Measurements from ENCODE around the gene VPS37C.

The VPS37C gene

DNA sequence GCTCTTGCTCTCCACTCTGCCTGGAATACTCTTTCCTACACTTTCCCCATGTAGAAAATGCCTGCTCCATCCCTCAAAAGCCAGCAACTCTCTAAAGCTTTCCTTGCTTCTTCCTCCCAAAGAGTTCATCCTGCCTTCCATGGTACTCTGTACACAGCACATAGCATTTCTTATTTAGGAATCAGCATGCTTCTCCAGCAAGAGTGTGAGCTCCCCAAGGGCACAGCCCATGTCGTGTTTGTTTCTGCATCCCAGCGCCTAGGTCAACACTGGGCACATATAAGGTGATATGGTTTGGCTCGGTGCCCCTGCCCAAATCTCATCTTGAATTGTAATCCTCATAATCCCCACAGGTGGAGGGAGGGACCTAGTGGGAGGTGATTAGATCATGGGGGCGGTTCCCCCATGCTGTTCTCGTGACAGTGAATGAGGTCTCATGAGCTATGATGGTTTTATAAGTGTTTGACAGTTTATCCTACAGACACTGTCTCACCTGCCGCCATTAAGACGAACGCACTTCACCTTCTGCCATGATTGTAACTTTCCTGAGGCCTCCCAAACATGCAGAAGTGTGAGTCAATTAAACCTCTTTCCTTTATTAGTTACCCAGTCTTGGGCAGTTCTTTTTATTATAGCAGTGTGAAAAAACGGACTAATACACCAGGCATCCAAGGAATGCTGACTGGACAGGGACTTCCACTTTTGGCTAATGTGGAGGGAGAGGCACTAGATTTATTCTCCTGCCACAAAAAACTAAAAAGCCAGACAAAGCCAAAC, 8.2 kb downstream of the VPS37C start:
- no peaks in the 10 kb centered on the region for H3K27me3 ChIP-seq (replicated peaks; ENCODE audit: insufficient read depth, low read length)
- no peak for DNase-seq
- H3K79me2 ChIP-seq (ENCODE audit: low read length): peaks cover 87% of the 10 kb centered on the region
- TF ChIP-seq EZH2 (optimal IDR thresholded peaks at IDR 0.05; ENCODE audit: low read depth, low read length): no peak
- no peak for TF ChIP-seq CTCF (IDR thresholded peaks at IDR 0.05; ENCODE audit: low read length)
- no peak for TF ChIP-seq EZH2phosphoT487 (IDR thresholded peaks at IDR 0.05; ENCODE audit: low read length)
- no peaks in the 10 kb centered on the region for H4K20me1 ChIP-seq (ENCODE audit: insufficient read depth, low read length)
- no peak overlapping the region for H3K4me3 ChIP-seq (ENCODE audit: low read length)
- H3K9ac ChIP-seq (ENCODE audit: low read length): no peak overlapping the region
- no peaks in the 10 kb centered on the region for H3F3A ChIP-seq (ENCODE audit: insufficient read depth, low read length)
- no peaks in the 10 kb centered on the region for H3K9me2 ChIP-seq (replicated peaks; ENCODE audit: insufficient read depth, low read length)
- no peaks in the 10 kb centered on the region for H3K4me1 ChIP-seq (ENCODE audit: low read length)
- no peaks in the 10 kb centered on the region for H3K9me3 ChIP-seq (replicated peaks; ENCODE audit: insufficient read depth, low read length)
- H2AFZ ChIP-seq (ENCODE audit: low read length): no peak overlapping the region
- no peak overlapping the region for H3K4me2 ChIP-seq (ENCODE audit: low read depth, low read length)
- H3K36me3 ChIP-seq (replicated peaks; ENCODE audit: insufficient read depth, low read length): 0 out of 2 replicates have a peak, but pooled peaks cover 4% of the 10 kb centered on the region
- H3K27ac ChIP-seq (ENCODE audit: low read length): no peak overlapping the region

DNA sequence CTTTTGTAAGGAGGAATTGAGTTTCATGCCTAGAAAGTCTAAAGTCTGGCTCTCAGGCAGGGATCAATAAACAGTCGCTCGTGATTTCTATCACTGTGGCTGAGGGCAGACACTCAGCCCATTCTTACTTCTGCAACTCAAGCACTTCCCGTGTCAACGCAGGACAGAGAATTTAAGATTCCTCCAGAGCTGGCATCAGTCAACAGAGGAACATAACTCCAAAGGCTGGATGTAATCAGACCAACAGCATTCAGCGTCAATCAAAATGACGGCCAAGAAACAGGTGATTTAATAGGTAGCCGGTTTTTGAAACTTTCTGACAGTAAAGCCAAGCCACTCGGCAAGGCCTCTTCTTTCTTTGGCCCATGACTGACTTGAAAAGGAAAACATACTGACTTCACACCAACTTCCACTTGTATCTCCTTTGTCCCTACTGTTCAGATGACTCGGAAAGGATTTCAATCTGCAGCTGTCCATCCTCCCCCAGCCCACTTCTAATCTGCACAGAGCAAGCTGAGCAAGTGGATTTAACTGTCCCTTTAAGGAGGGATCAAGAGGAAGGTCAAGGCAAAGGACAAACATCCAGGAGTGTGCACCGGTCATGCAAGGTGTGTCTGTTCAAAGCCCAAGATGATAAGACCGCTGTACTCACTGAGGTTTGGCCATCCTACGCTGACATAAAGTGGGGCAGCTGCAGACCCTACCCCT, 9.5 kb downstream of the VPS37C start:
- H3F3A ChIP-seq (ENCODE audit: insufficient read depth, low read length): no peaks in the 10 kb centered on the region
- no peak for TF ChIP-seq EZH2phosphoT487 (IDR thresholded peaks at IDR 0.05; ENCODE audit: low read length)
- no peaks in the 10 kb centered on the region for H3K27me3 ChIP-seq (replicated peaks; ENCODE audit: insufficient read depth, low read length)
- no peak for DNase-seq
- H4K20me1 ChIP-seq (ENCODE audit: insufficient read depth, low read length): no peaks in the 10 kb centered on the region
- H3K4me3 ChIP-seq (ENCODE audit: low read length): no peak overlapping the region
- 0 out of 2 replicates have a peak, but pooled peaks cover under 1% of the 10 kb centered on the region for H3K36me3 ChIP-seq (replicated peaks; ENCODE audit: insufficient read depth, low read length)
- no peak overlapping the region for H2AFZ ChIP-seq (ENCODE audit: low read length)
- H3K4me1 ChIP-seq (ENCODE audit: low read length): no peaks in the 10 kb centered on the region
- H3K4me2 ChIP-seq (ENCODE audit: low read depth, low read length): no peak overlapping the region
- H3K79me2 ChIP-seq (ENCODE audit: low read length): peaks cover 88% of the 10 kb centered on the region
- H3K27ac ChIP-seq (ENCODE audit: low read length): no peak overlapping the region
- H3K9me2 ChIP-seq (replicated peaks; ENCODE audit: insufficient read depth, low read length): no peaks in the 10 kb centered on the region
- no peak overlapping the region for H3K9ac ChIP-seq (ENCODE audit: low read length)
- no peaks in the 10 kb centered on the region for H3K9me3 ChIP-seq (replicated peaks; ENCODE audit: insufficient read depth, low read length)

DNA sequence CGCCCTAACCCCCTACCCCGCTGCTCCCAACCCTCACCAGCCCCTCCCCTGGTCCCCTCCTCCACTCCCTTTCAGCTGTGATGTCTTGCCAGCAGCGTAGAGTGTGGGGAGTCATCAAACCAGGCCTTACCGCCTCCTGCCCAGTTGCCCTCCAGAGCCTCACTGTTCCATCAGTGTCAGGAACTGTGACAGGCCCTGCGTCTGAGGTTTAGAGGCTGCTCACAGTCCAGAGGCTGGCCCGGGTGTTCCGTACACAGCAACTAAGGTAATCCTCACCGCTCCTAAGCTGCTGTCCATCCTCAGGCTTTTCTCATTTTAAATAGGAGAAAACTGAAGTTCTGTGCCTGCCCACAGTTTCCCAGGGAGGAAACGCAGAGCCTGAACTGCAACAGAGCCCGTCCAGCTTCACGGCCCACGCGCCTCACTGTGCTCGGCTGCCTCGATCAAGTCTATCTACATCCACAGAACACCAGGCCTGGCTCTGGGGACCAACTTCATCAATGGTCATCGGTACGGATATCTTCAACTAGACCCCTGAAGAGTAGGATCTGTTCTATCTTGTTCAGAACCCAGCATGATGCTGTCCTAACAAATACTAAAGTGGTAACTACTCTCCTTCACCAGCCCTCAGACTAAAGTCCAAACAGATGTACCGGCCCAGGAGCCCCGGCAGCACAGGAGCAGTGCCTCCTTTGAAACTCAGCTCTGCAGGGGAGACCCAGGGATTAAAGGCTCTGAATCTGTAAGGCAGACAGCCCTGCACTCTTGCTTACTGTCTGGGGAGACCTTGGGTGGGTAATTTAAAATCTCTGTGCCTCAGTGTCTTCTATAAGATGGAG, 10.3 kb downstream of the VPS37C start:
- Histone ChIP-seq H3K9me3 (replicated peaks; ENCODE audit: insufficient read depth, low read length) (no peaks in the 10 kb centered on the region), H3K27me3 (replicated peaks; ENCODE audit: insufficient read depth, low read length) (no peaks in the 10 kb centered on the region), H3K4me3 (ENCODE audit: low read length) (no peak overlapping the region), H3K36me3 (replicated peaks; ENCODE audit: insufficient read depth, low read length) (no peaks in the 10 kb centered on the region), H2AFZ (ENCODE audit: low read length) (no peak overlapping the region), H3K4me1 (ENCODE audit: low read length) (no peaks in the 10 kb centered on the region), H4K20me1 (ENCODE audit: insufficient read depth, low read length) (no peaks in the 10 kb centered on the region), H3K9me2 (replicated peaks; ENCODE audit: insufficient read depth, low read length) (no peaks in the 10 kb centered on the region), H3K79me2 (ENCODE audit: low read length) (peaks cover 87% of the 10 kb centered on the region), H3K27ac (ENCODE audit: low read length) (no peak overlapping the region), H3K9ac (ENCODE audit: low read length) (no peak overlapping the region), H3K4me2 (ENCODE audit: low read depth, low read length) (no peak overlapping the region), H3F3A (ENCODE audit: insufficient read depth, low read length) (no peaks in the 10 kb centered on the region)
- TF ChIP-seq EZH2 (optimal IDR thresholded peaks at IDR 0.05; ENCODE audit: low read depth, low read length) (no peak), CTCF (IDR thresholded peaks at IDR 0.05; ENCODE audit: low read length) (no peak)
- DNase-seq: no peak
